ENCODE results near the gene TBC1D5.

DNA sequence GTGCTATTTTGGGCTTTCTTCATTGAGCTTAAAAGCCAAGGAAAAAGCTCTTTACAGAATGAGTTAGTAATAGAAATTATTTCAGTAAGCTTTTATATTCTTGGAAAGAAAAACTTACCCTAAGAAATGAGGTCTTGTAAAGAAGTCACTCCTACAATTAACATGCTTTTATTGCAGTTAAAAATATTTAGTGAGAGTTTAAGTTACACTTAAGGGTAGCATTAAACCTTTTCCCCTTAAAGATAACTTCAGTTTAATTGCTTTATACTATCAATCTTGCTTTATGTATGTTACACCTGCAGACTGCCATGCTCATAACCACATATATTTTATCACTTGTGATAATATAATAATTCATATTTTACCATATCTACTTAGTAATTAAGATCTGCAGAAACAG, 431.4 kb downstream of the TBC1D5 start:
- TF ChIP-seq, protein P1, sequence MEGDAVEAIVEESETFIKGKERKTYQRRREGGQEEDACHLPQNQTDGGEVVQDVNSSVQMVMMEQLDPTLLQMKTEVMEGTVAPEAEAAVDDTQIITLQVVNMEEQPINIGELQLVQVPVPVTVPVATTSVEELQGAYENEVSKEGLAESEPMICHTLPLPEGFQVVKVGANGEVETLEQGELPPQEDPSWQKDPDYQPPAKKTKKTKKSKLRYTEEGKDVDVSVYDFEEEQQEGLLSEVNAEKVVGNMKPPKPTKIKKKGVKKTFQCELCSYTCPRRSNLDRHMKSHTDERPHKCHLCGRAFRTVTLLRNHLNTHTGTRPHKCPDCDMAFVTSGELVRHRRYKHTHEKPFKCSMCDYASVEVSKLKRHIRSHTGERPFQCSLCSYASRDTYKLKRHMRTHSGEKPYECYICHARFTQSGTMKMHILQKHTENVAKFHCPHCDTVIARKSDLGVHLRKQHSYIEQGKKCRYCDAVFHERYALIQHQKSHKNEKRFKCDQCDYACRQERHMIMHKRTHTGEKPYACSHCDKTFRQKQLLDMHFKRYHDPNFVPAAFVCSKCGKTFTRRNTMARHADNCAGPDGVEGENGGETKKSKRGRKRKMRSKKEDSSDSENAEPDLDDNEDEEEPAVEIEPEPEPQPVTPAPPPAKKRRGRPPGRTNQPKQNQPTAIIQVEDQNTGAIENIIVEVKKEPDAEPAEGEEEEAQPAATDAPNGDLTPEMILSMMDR (IDR thresholded peaks at IDR 0.05): no peak
- TF ChIP-seq POLR2A (IDR thresholded peaks at IDR 0.05): no peak
